GM18499 (cell line): ENCODE data around the gene CNST.
"Not testable (repeated sequence)": the region's sequence is repeated elsewhere in the genome, so short reads cannot be mapped to it uniquely, and the experiment has no call there.

Experiments used
- ATAC-seq: cut with Tn5 transposase; IDR thresholded peaks from one replicate; pipeline ENCODE4 v1.9.1; 2021; ENCODE audit warnings: moderate number of reproducible peaks; ENCODE audit not compliant: insufficient read depth, unreplicated experiment

CNST gene

DNA sequence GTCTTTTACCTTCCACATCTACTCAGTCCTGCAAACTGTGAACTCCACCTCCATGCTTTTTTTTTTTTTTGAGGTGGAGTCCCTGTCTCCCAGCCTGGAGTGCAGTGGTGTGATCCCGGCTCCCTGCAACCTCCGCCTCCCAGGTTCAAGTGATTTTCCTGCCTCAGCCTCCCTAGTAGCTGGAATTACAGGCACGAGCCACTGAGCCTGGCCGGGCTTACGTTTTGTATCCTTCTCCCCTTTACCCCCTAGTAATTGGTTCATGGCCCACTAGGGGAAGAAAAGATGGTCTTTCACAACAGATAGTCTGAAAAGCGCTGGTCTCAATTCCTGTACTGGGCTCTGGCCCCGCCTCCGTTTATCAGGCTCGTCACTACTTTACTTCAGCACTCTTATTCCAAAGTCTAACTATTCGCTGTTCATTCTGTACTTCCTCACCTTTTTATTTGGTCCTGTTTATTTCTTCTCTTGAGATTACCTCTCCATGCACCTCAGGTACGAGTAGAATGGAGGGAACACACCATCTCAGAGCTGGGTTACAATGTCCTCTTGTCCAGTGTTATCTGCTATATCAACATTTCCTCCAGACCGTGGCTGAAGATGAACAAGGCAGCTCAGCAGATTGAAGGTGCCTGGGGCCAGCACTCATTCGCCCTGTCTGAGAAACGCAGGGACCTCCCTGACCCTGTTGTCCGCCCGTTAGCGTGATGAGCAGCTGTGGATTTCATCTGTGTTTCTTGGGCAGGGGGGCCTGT, 16.2 kb downstream of the CNST start:
- ATAC-seq: no peak

- no peak for ATAC-seq
These were observed 16.8 kb downstream of the CNST start for GRCh38 chr1:246583056-246583440.

GRCh38 chr1:246583448-246584185, 17.4 kb downstream of the CNST start:
- ATAC-seq: no peak

DNA sequence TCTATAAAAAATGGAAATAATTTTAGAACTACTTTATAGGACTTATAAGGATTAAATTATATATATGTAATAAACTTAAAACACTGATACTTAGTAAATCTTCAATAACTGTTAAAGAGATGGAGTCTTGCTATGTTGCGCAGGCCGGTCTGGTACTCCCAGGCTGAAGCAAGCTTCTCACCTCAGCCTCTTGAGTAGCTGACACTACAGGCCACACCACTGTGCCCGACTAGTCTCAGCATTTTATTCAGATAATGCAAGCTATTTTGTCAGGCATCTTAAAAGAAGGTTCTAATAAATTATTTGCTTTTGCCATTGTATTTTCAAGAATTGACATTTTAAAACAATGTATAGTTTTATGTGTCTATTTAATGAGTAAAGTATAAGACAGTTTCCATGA, 20.8 kb downstream of the CNST start:
- no peak for ATAC-seq

DNA sequence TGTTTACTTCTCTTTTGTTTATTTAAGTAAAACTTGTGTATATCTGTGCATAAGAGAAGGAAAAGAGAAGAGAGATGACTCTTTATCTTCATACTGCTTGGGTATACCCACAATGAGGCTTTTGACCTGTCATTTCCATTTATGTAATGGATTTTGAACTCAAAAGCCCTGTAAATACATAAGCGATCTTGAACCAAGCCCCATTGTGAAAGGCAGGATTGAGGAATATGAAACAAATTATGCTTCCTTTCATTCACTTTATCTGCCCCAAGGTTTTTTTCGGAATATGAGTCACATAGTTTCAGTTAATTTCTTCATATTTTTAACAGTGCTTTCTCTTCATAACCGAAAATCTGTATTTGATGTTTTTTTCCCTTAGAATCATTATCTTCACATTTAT, 21.4 kb downstream of the CNST start:
- no peak for ATAC-seq

- no peak for ATAC-seq
These were observed 22.0 kb downstream of the CNST start for GRCh38 chr1:246588159-246588721.

DNA sequence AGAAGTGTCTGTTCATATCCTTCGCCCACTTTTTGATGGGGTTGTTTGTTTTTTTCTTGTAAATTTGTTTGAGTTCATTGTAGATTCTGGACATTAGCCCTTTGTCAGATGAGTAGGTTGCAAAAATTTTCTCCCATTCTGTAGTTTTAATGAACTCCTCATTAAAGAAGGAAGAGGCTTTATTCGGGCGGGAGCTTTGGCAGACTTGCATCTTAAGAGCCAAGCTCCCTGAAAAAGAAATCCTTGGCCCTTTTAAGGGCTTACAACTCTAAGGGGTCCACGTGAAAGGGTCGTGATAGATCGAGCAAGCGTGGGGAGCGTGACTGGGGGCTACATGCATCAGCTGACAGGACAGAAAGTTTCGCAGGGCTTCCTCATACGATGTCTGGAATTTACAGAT, 23.7 kb downstream of the CNST start:
- ATAC-seq: not testable (repeated sequence)

DNA sequence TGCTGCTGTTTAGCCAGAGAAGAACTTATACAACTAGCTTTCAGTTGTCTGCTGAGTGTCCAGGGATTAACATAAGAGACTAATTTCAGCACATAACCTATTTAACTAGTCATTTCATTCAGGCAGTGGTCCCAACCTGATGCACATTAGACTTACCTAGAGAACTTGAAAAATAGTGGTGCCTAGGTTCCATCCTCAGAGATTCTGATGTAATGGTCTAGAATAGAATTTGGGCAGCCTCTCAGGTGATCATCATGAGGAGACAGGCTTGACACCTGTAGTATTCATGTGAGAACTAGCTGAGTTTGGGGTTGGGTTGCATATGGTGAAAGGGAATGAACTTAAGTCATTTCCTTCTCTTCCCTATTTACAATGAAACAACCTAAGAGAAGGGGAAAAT, 24.8 kb downstream of the CNST start:
- ATAC-seq: peak; percentile 17

GRCh38 chr1:246591504-246591903, 25.2 kb downstream of the CNST start:
- ATAC-seq: peak; percentile 85

GRCh38 chr1:246591958-246592357, 25.7 kb downstream of the CNST start:
- no peak for ATAC-seq

DNA sequence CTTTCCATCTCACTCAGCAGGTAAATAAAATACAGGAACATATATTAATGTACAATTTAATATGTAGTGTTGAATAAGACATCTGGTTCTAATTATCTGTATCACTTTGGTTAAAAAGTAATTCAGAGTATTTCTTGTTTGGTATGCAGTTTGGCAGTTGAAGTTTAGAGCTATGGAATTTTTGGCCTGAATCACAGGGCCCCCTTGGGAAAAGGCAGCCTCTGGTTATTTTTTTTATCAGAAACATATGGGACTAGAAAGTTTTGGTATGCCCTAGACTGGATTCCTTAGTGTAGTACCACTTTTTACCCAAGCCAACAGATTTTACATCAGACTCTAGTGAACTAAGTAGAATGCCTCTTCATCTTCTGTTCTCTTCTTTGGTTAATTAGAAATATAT, 26.4 kb downstream of the CNST start:
- ATAC-seq: no peak

- no peak for ATAC-seq
These were observed 28.9 kb downstream of the CNST start for GRCh38 chr1:246595146-246595545.

- no peak for ATAC-seq
These were observed 31.1 kb downstream of the CNST start for GRCh38 chr1:246597340-246597739.

GRCh38 chr1:246597971-246598370, 31.7 kb downstream of the CNST start:
- no peak for ATAC-seq

GRCh38 chr1:246599315-246599714, 33.1 kb downstream of the CNST start:
- ATAC-seq: no peak

DNA sequence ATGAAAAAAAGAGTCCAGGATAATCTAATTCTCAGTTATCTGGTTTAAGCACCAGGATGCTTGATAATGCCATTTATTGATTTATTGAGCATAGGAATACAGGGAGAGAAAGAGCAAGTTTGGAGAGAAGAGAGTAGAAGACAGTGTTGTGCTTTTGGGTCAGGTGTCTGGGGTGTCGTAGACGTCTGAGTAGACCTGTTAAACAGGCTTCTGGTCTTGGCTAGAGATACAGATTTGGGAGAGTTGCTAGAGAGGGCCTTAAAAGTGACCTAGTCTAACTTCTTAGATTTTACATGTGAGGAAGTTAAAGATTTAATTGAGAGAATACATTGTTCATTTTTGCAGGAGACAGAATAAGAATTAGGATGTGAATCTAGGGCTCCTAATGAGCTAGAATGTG, 34.3 kb downstream of the CNST start:
- ATAC-seq: no peak

- no peak for ATAC-seq
These were observed 35.9 kb downstream of the CNST start for GRCh38 chr1:246602194-246602593.

GRCh38 chr1:246605231-246605630, 39.0 kb downstream of the CNST start:
- ATAC-seq: not testable (repeated sequence)

DNA sequence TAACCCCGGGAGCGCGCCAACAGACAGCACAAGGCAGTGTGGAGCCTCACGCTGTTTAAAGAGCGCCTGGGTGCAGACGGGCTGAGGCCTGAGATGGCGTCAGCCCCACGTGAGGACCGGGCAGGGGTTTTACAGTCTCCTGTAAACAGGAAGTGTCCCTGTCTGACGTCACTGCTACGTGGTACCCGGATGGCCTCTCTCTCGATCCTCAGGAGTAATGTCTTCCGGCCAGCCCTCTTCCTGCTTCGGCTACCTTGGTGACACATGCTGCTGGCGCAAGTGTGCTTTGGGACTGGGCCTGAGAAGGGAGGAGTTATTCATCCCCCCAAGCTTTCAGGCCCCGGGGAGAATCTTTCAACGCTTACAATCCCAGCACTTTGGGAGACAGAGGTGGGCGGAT, 41.2 kb downstream of the CNST start:
- ATAC-seq: no peak

- ATAC-seq: peak; percentile 68
These were observed 42.5 kb downstream of the CNST start for GRCh38 chr1:246608616-246609376.

DNA sequence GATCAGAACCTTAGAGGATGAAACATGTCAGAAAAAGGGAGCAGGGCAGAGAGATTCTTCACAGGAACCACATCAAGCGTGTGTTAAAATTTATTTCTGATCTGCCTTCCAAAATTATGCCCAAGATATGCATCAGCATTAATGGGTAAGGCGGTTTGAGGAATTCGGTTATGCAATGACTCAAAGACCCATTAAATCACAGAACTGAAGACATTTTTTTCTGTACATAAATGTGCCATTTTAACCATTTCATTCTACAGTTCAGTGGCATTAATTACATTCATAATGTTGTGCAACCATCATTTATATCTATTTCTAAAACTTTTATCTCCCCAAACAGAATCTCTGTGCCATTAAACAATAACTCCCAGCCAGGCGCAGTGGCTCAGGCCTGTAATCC, 43.4 kb downstream of the CNST start:
- ATAC-seq: no peak
